ENCODE measurements around the gene CDKL2. TPM values are rescaled to one million over a fixed set of nuclear protein-coding genes. Genes with fewer than 3 reads are reported as not detected.

The CDKL2 gene
- total and polyA plus RNA-seq, 2 of the 4 experiments (the other 2 are of a cell fraction), result 0.09 to 0.18 TPM

- Histone ChIP-seq H2BK15ac (ENCODE audit: low read depth, low read length) (no peak overlapping the region), H3K27ac (ENCODE audit: insufficient read depth, low read length) (no peak overlapping the region), H2AK5ac (ENCODE audit: low read depth, low read length) (no peak overlapping the region), H3K27me3 (ENCODE audit: control insufficient read depth, insufficient read depth, low read length) (peaks cover 4% of the 10 kb centered on the region), H3K36me3 (ENCODE audit: control insufficient read depth, insufficient read depth, low read length) (no peaks in the 10 kb centered on the region), H3K18ac (ENCODE audit: low read depth, low read length) (no peak overlapping the region), H3K4me1 (ENCODE audit: control insufficient read depth, insufficient read depth, low read length) (no peaks in the 10 kb centered on the region), H3K9ac (ENCODE audit: low read depth, low read length) (no peak overlapping the region), H2AFZ (replicated peaks; ENCODE audit: low read length, poor library complexity) (no peak overlapping the region), H2BK5ac (ENCODE audit: low read depth, low read length, poor library complexity, severe bottlenecking) (no peak overlapping the region), H2BK120ac (ENCODE audit: low read depth, low read length) (no peak overlapping the region), H4K20me1 (ENCODE audit: insufficient read depth, low read length) (no peaks in the 10 kb centered on the region), H3K4me2 (ENCODE audit: low read depth, low read length) (no peak overlapping the region), H3K14ac (replicated peaks; ENCODE audit: low read depth, low read length) (no peak overlapping the region), H2BK20ac (ENCODE audit: low read depth, low read length) (no peak overlapping the region), H3K79me1 (ENCODE audit: low read depth in 1 of 2, low read length in 2 of 2) (no peaks in the 10 kb centered on the region), H2AK9ac (replicated peaks; ENCODE audit: low read depth, low read length, poor library complexity) (no peak overlapping the region), H4K91ac (ENCODE audit: insufficient read depth, low read depth, low read length) (no peak overlapping the region), H4K5ac (ENCODE audit: low read depth, low read length) (no peak overlapping the region), H3K9me1 (ENCODE audit: insufficient read depth, low read length) (no peaks in the 10 kb centered on the region), H3K9me3 (ENCODE audit: control insufficient read depth, insufficient read depth, low read length) (no peaks in the 10 kb centered on the region), H3K4me3 (ENCODE audit: insufficient read depth, low read depth, low read length) (no peak overlapping the region), H3K23ac (ENCODE audit: low read depth, low read length) (no peak overlapping the region), H4K8ac (ENCODE audit: low read depth in 2 of 2, low read length in 2 of 2) (no peak overlapping the region), H3K4ac (ENCODE audit: low read depth, low read length) (no peak overlapping the region), H3K56ac (ENCODE audit: extremely low read depth, insufficient read depth, low read length) (no peak overlapping the region)
- DNase-seq, result no peak
- TF ChIP-seq POLR2A (IDR thresholded peaks at IDR 0.05; ENCODE audit: low read depth, low read length) (no peak), SMC3 (IDR thresholded peaks at IDR 0.05; ENCODE audit: low read depth, low read length) (no peak), MAZ (IDR thresholded peaks at IDR 0.05; ENCODE audit: borderline replicate concordance, low read depth, low read length) (no peak), ELK1 (IDR thresholded peaks at IDR 0.05; ENCODE audit: borderline replicate concordance, low read depth, low read length) (no peak), NFE2L2 (IDR thresholded peaks at IDR 0.05; ENCODE audit: low read depth, low read length) (no peak), RAD21 (IDR thresholded peaks at IDR 0.05; ENCODE audit: low read length) (no peak), CHD1 (IDR thresholded peaks at IDR 0.05; ENCODE audit: low read depth, low read length) (no peak), RFX5 (IDR thresholded peaks at IDR 0.05; ENCODE audit: low read depth, low read length) (no peak), MXI1 (IDR thresholded peaks at IDR 0.05; ENCODE audit: borderline replicate concordance, low read depth, low read length) (no peak)
- no peak for ATAC-seq (ENCODE audit: low read depth)
- no TSS peak for BruUV-seq (replicated peaks)
- in situ Hi-C loops (cut with MboI; ENCODE audit: low sequenced_read_pairs), result no loop called here
- ChIA-PET CTCF (no interaction called here), POLR2A (ENCODE audit: unreplicated experiment) (no interaction called here)
- intact Hi-C loops (cut with micrococcal nuclease), result no loop called here
- dilution Hi-C loops (cut with HindIII; ENCODE audit: low sequenced_read_pairs, unreplicated experiment), result no loop called here
These were observed 64.8 kb downstream of the CDKL2 start for GRCh38 chr4:75565481-75565880.

Measured in IMR-90 (cell line).